AG04450 (cell line): ENCODE data around the gene MYL7. TPM values are rescaled to one million over a fixed set of nuclear protein-coding genes. Genes with fewer than 3 reads are reported as not detected.

ENCODE experiments used
- CTCF ChIA-PET: fragments of 300-600, 350-600 bp; formaldehyde crosslinking; extraction: SDS; loops from one replicate; lab custom pipeline; 2022; ENCODE audit warnings: antibody characterized with exemption, inconsistent platforms; lab: Charles Lee
- POLR2A ChIA-PET: fragments of 350-600 bp; formaldehyde crosslinking; extraction: SDS; loops from one replicate; lab custom pipeline; 2021; ENCODE audit warnings: antibody characterized with exemption, inconsistent platforms; lab: Yijun Ruan, JAX
- DNase-seq: peaks from one replicate; pipeline ENCODE4 v3.0.0-alpha.2; 2011; ENCODE audit warnings: low read depth, low spot score
- H3K27ac ChIP-seq: one replicate; pipeline ENCODE4 v1.5.1; 2012; ENCODE audit warnings: low read depth, low read length, control low read depth
- H3K27me3 ChIP-seq: one replicate; pipeline ENCODE4 v1.6.0; 2012; ENCODE audit warnings: low read length; ENCODE audit not compliant: control insufficient read depth, insufficient read depth
- H3K4me3 ChIP-seq: 2 replicates; pipeline ENCODE4 v1.5.1; 2011; ENCODE audit warnings: mild to moderate bottlenecking, low read depth, low read length, control low read depth
- H3K9me3 ChIP-seq: 2 replicates; pipeline ENCODE4 v1.5.1; 2012; ENCODE audit warnings: low read length; ENCODE audit not compliant: control insufficient read depth, insufficient read depth
- polyA plus RNA-seq: library from polyadenylated mRNA; depleted of rRNA; stranded (reverse); fragments of >200 nt; gene quantifications from 2 replicates; pipeline ENCODE4 v1.2.3, GENCODE V29; 2011
- TF ChIP-seq, protein P1 (sequence below): IDR thresholded peaks from 2 replicates; pipeline ENCODE4 v1.5.1; 2011; ENCODE audit warnings: low read depth, low read length, control low read depth, inconsistent platforms

The MYL7 gene
- polyA plus RNA-seq, 1 experiment, result not detected

DNA sequence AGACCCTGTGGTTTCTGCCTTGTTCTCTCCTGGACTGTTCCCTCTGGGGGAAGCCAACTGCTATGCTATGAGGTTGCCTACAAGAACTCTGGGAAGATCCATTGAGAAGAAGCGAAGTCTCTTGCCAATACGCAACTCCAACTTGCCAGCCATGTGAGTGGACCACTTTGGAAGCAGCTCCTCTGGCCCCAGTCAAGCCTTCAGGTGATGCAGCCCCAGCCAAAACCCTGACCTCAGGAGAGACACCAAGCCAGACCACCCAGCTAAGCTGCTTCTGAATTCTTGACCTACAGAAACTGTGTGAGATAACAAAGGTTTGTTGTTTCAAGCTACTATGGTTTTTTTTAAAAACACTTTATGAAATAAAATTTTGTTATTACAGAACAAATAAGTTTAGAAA, 20.2 kb upstream of the MYL7 start:
- CTCF ChIA-PET, result no interaction called here
- no peak overlapping the region for H3K27ac ChIP-seq
- DNase-seq, result no peak
- TF ChIP-seq, protein P1, sequence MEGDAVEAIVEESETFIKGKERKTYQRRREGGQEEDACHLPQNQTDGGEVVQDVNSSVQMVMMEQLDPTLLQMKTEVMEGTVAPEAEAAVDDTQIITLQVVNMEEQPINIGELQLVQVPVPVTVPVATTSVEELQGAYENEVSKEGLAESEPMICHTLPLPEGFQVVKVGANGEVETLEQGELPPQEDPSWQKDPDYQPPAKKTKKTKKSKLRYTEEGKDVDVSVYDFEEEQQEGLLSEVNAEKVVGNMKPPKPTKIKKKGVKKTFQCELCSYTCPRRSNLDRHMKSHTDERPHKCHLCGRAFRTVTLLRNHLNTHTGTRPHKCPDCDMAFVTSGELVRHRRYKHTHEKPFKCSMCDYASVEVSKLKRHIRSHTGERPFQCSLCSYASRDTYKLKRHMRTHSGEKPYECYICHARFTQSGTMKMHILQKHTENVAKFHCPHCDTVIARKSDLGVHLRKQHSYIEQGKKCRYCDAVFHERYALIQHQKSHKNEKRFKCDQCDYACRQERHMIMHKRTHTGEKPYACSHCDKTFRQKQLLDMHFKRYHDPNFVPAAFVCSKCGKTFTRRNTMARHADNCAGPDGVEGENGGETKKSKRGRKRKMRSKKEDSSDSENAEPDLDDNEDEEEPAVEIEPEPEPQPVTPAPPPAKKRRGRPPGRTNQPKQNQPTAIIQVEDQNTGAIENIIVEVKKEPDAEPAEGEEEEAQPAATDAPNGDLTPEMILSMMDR, result no peak
- POLR2A ChIA-PET, result no interaction called here
- H3K27me3 ChIP-seq, result no peaks in the 10 kb centered on the region
- no peaks in the 10 kb centered on the region for H3K9me3 ChIP-seq
- H3K4me3 ChIP-seq, result no peak overlapping the region

DNA sequence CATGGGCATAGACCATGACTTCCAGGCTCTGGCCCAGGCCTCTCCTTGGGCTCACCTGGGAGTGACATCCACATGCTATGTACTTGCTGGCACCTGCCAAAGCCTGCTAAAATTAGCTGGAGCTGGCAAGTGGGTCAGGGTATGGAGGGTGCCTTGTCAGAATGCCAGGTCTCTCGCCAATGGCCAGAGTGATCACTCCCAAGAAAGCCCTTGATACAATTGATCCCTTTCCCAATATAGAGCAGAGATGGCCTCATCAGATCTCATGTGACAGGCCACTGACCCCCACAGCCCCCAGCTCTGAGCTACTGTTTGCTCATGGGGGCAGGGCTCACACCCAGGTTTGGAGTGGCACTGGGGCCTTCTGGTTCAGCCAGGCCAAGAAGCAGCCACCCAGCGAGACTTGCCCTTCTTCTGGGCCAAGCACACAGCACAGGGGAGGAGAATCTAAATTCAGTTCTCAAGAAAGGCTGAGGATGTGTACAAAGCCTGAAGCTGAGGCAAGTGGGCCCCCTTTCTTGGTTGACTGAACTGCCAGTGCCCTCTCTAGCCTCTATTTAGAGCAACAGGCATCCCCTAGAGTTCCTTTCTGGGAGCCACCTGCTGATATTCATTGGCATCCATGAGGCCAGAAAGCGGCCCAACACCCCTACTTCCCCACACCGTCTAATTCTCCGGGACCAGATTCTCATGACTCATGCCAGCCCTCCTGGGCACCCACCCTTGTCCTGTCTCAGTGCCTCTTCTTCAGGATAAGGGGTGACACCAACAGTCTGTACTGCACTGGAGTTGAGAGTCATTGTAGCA, 18.9 kb upstream of the MYL7 start:
- Histone ChIP-seq H3K4me3 (no peak overlapping the region), H3K27ac (no peak overlapping the region), H3K27me3 (no peaks in the 10 kb centered on the region), H3K9me3 (no peaks in the 10 kb centered on the region)
- POLR2A ChIA-PET, result no interaction called here
- TF ChIP-seq, protein P1, result no peak
- no peak for DNase-seq
- CTCF ChIA-PET, result no interaction called here

DNA sequence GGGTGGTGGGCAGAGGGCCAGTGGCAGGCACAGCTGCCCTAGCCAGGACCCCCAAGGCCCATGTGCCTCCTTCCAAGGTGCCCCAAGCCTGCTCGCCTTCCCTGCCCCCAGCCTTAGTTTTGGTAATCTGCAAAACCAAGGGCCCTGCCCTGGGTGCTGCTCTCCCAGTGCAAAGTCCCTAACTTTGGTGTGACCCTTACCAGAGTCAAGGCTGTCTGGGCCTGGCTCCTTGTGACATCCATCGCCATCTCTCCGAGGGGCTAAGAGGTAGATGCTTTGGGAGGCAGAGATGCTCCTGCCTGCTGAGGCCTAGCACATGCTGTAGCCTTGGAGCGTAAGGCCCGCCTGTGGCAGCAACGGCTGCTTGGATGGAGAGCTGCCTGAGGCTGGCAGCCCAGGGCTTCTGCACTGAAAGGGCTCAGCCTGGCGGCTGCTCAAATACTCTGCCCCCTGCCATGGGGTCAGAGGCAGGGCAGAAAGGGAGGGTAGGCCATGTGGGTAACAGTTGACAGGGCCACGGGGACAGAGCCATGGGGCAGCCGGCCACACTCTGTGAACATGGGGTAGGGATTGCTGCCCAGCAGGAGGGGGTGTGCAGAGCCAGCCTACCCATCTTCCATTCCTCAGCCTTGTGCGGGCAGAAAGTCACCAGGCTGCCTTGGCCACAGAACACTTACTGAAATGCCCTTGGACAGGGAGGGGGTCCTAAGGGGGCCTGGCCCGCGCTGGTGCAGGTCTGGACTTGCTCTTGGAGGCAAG, 17.9 kb upstream of the MYL7 start:
- TF ChIP-seq, protein P1, result no peak
- no peak overlapping the region for H3K27ac ChIP-seq
- H3K4me3 ChIP-seq, result no peak overlapping the region
- H3K27me3 ChIP-seq, result no peaks in the 10 kb centered on the region
- CTCF ChIA-PET, result no interaction called here
- no peak for DNase-seq
- no peaks in the 10 kb centered on the region for H3K9me3 ChIP-seq
- POLR2A ChIA-PET, result no interaction called here

DNA sequence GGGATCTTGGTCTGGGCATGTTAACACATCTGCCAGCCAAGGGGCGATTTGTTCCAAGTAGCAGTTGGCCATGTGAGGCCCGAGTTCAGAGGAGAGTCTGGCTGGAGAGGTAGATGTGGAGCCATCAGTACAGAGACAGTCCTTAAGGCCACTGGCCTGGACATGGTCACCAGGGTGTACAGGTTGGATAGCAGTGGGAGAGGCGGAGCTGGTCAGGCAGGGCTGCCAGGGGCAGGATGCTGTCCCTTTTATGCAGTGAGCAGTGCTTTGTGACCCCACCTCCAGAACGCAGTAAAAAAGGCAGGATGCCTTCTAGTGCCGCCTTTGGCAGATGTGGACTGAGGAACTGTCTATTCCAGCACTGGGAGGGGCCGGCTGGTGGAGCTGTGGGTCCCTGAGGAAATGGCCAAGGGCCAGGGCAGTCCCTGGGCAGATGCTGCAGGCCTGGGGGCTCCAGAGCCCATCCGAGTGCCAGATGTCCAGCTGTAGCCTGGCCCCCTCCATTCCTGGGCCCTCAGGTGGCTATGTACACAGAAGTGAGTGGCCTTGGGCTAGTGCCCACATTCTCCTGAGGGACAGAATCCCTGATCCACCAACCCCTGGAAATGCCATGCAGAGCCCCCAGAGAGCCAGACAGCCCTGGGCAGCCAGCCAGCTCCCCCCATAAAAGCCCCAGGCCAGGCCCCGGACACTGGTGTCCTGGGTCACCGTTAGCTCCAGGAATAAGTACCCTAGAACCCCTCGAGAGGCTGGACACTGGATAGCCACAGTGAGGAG, 17.2 kb upstream of the MYL7 start:
- ChIA-PET CTCF (no interaction called here), POLR2A (no interaction called here)
- DNase-seq, result no peak
- Histone ChIP-seq H3K27ac (no peak overlapping the region), H3K27me3 (no peaks in the 10 kb centered on the region), H3K9me3 (no peaks in the 10 kb centered on the region), H3K4me3 (no peak overlapping the region)
- TF ChIP-seq, protein P1, result no peak
